ENCODE results near the gene MAZ. TPM values are rescaled to one million over a fixed set of nuclear protein-coding genes. Genes with fewer than 3 reads are reported as not detected.

The MAZ gene
- total RNA-seq = 173 and 200 TPM in 2 replicates

DNA sequence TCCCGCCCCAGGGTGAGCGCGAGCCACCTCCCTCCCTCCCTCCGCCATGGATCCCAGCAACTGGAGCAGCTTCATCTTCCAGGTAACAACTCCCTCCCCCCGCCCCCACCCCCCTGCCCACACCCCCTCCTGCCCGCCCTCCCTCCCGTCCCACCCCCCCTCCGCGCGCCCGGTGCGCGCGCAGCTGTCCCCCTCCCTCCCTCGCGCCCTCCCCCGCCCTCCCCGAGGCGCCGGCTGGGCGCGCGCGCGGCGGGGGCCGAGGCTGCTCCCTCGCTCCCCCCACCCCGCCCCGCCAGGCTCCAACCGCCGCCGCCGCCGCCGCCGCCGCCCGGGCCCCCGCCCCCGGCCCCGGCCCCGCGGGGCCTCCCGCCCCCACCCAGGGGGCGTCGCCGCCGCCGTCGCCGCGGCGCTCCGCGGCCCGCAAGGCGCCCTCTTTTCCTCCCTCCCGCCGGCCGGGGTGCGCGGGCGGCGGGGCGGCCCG lies at the start of gene MAZ:
Gene MAZ (plus strand): TSS at position 431 of the 481 bp plus-strand sequence. CDS start 173 bp downstream, outside the sequence.

GRCh38 chr16:29777576-29778350 lies 28.6 kb upstream of the MAZ start, which contains the start of gene ZG16:
Gene ZG16 (plus strand): TSS chr16:29778256. CDS start chr16:29779267, 1,011 bp downstream.

DNA sequence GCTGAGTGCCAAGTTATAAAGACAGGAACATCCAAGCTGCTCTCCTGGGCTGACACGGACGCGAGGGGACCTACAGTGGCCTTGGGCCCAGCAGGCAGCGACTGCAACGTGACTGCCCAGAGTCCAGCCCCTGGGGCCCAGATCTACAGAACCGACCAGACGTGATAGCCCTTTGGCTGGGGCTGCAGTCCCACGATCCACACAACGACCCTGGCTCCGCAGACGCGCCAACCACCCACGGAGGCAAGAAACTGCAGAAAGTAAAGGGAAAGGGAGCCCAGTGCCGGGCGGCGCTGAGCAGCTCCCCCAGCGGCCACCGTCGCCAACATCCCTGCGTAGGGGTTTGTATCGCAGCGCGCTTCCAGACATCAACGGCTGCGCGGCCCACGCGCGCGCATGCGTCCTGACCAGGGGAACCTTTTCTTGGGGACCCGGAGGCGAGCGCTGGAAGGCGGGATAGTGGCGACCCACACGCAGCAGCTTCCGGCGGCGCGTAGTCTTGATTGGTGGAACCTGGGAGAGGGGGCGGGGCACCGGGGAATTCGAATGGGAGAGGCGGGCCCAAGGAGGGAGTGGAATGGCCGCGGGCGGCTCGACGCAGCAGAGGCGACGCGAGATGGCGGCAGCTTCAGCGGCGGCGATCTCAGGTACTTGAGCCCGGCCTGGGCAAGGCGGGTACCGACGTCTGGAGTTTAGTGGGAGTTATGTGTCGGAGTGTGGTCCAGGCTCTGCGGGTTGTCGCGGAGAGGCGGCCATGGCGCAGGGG lies 16.0 kb upstream of the MAZ start, which contains the start of gene KIF22:
Gene KIF22 (plus strand): TSS at position 569 of the 766 bp plus-strand sequence. CDS start 9 bp downstream, at position 578.

DNA sequence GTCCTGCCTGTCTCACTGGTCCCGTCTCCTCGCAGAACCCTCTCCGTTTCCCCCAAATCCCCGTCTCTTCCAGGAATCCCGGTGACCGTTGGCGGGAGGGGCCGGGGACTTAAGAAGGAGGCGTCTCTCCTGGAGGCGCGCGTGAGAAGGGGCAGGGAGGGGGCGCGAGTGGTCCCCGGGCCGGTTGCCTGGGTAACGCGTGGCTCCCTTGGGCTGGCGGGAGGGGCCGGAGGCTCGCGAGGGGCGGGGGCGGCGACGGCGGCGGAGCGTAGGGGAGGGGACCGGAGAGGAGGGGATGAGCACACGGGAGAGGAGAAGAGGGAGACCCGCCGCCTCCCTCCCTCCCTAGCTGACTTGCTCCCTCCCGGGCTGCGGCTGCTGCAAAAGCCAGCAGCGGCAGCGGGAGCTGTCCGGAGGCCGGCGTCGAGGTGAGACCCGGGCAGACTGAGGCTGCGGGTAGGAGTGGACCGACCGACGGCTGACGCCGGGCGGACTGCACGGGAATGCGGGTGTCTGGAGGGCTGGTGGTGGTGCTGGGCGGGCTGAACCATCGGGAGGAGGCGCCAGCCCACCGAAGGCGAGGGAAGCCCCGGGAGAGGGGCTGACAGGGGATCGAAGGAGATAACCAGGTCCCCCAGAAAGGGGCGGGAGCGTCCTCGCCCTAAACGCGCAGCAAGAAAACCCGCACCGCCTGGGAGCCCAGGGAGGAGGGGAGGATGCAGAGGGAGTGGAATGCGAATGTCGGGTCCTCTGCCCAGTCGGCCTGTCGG lies 5.8 kb downstream of the MAZ start, which contains the start of gene PRRT2:
Gene PRRT2 (plus strand): TSS at position 298 of the 770 bp plus-strand sequence. CDS start 862 bp downstream, outside the sequence.

GRCh38 chr16:29815793-29816693 lies 9.7 kb downstream of the MAZ start, which contains the start of gene PAGR1:
Gene PAGR1 (plus strand): TSS chr16:29816152. CDS start chr16:29816526, 374 bp downstream.

GRCh38 chr16:29820271-29820701 lies 14.0 kb downstream of the MAZ start, which contains the start of gene MVP:
Gene MVP (plus strand): TSS chr16:29820462. CDS start chr16:29830550, 10,088 bp downstream.

Other genes with a start within 250 kb of the MAZ start
- gene SPN, start 143.3 kb upstream of the MAZ start, total RNA-seq = not detected in 2 replicates
- gene QPRT, start 127.3 kb upstream of the MAZ start, total RNA-seq = 76.7 and 105 TPM in 2 replicates
- gene C16orf54, start 60.5 kb upstream of the MAZ start, total RNA-seq = not detected in 2 replicates
- gene ZG16, start 28.3 kb upstream of the MAZ start, total RNA-seq = not detected in 2 replicates
- gene KIF22, start 15.8 kb upstream of the MAZ start, total RNA-seq = 13.1 and 22.6 TPM in 2 replicates
- gene PRRT2, start 5.7 kb downstream of the MAZ start, total RNA-seq = 0.82 and 2.5 TPM in 2 replicates
- gene PAGR1, start 9.6 kb downstream of the MAZ start, total RNA-seq = 19.0 and 28.3 TPM in 2 replicates
- 179 and 195 TPM in 2 replicates for gene MVP, start 13.9 kb downstream of the MAZ start, total RNA-seq
- gene CDIPT, start 56.7 kb downstream of the MAZ start, total RNA-seq = 107 and 108 TPM in 2 replicates
- gene SEZ6L2, start 93.0 kb downstream of the MAZ start, total RNA-seq = 26.8 and 30.0 TPM in 2 replicates
- gene ASPHD1, start 94.0 kb downstream of the MAZ start, total RNA-seq = 11.7 and 20.4 TPM in 2 replicates
- 6.2 and 10.0 TPM in 2 replicates for gene KCTD13, start 119.7 kb downstream of the MAZ start, total RNA-seq
- 92.3 and 112 TPM in 2 replicates for gene TMEM219, start 155.6 kb downstream of the MAZ start, total RNA-seq
- gene TAOK2, start 167.3 kb downstream of the MAZ start, total RNA-seq = 31.2 and 44.5 TPM in 2 replicates
- gene HIRIP3, start 189.1 kb downstream of the MAZ start, total RNA-seq = 7.6 and 8.3 TPM in 2 replicates
- 28.7 and 33.6 TPM in 2 replicates for gene INO80E, start 189.7 kb downstream of the MAZ start, total RNA-seq
- gene DOC2A, start 204.5 kb downstream of the MAZ start, total RNA-seq = 0.60 TPM in 1 of 2 replicates, not detected in the other
- not detected in 2 replicates for gene C16orf92, start 216.7 kb downstream of the MAZ start, total RNA-seq
- gene TLCD3B, start 224.7 kb downstream of the MAZ start, total RNA-seq = not detected in 2 replicates